H9 (cell line): ENCODE measurements around the gene INPP5B. TPM values are rescaled to one million over a fixed set of nuclear protein-coding genes. Genes with fewer than 3 reads are reported as not detected.

ENCODE experiments used
- DNase-seq: peaks from one replicate; pipeline ENCODE4 v3.0.0-alpha.2; 2017
- H2AFZ ChIP-seq: one replicate; pipeline ENCODE4 v1.6.1; 2013; ENCODE audit warnings: mild to moderate bottlenecking, low read length, control low read depth, moderate library complexity
- H2AK5ac ChIP-seq: 2 replicates; pipeline ENCODE4 v1.6.1; 2013; ENCODE audit warnings: low read length, control low read depth, mixed read lengths; ENCODE audit not compliant: insufficient read length
- H2BK120ac ChIP-seq: one replicate; pipeline ENCODE4 v1.6.1; 2013; ENCODE audit warnings: low read depth, mild to moderate bottlenecking, low read length, control low read depth, inconsistent platforms; ENCODE audit not compliant: poor library complexity, severe bottlenecking
- H2BK12ac ChIP-seq: 2 replicates; pipeline ENCODE4 v1.6.1; 2013; ENCODE audit warnings: low read length, control low read depth, mixed read lengths, low read depth; ENCODE audit not compliant: insufficient read length
- H2BK15ac ChIP-seq: 2 replicates; pipeline ENCODE4 v1.6.1; 2013; ENCODE audit warnings: low read depth, low read length, control low read depth
- H2BK20ac ChIP-seq: one replicate; pipeline ENCODE4 v1.6.1; 2013; ENCODE audit warnings: low read depth, mild to moderate bottlenecking, low read length, control low read depth, inconsistent platforms; ENCODE audit not compliant: poor library complexity, severe bottlenecking
- H2BK5ac ChIP-seq: 2 replicates; pipeline ENCODE4 v1.6.1; 2013; ENCODE audit warnings: low read length, control low read depth, mixed read lengths; ENCODE audit not compliant: insufficient read length
- H3K14ac ChIP-seq: 2 replicates; pipeline ENCODE4 v1.6.1; 2013; ENCODE audit warnings: low read length, control low read depth; ENCODE audit not compliant: insufficient read depth
- H3K18ac ChIP-seq: 2 replicates; pipeline ENCODE4 v1.6.1; 2013; ENCODE audit warnings: low read depth, mild to moderate bottlenecking, mixed read lengths, low read length, control low read depth; ENCODE audit not compliant: insufficient read length
- H3K23ac ChIP-seq: 2 replicates; pipeline ENCODE4 v1.6.1; 2013; ENCODE audit warnings: low read length, control low read depth, mixed read lengths, low read depth; ENCODE audit not compliant: insufficient read length
- H3K23me2 ChIP-seq: 2 replicates; pipeline ENCODE4 v1.6.1; 2013; ENCODE audit warnings: low read depth, mild to moderate bottlenecking, mixed read lengths, low read length, control low read depth; ENCODE audit not compliant: insufficient read length, poor library complexity, severe bottlenecking
- H3K27ac ChIP-seq: 2 replicates; pipeline ENCODE4 v1.5.1; 2013; ENCODE audit warnings: low read length, control low read depth, mixed read lengths, low read depth; ENCODE audit not compliant: insufficient read length
- H3K27me3 ChIP-seq: 2 replicates; pipeline ENCODE4 v1.6.1; 2013; ENCODE audit warnings: low read length, control low read depth, inconsistent platforms; ENCODE audit not compliant: insufficient read depth
- H3K4ac ChIP-seq: 2 replicates; pipeline ENCODE4 v1.6.1; 2013; ENCODE audit warnings: low read depth, mild to moderate bottlenecking, control low read depth, inconsistent platforms, low read length, moderate library complexity
- H3K4me1 ChIP-seq: 2 replicates; pipeline ENCODE4 v1.6.1; 2013; ENCODE audit warnings: low read length, control low read depth, inconsistent platforms; ENCODE audit not compliant: insufficient read depth
- H3K4me2 ChIP-seq: 2 replicates; pipeline ENCODE4 v1.6.1; 2013; ENCODE audit warnings: low read length, control low read depth, mixed read lengths; ENCODE audit not compliant: insufficient read length, insufficient read depth
- H3K56ac ChIP-seq: 2 replicates; pipeline ENCODE4 v1.6.1; 2013; ENCODE audit warnings: low read depth, mild to moderate bottlenecking, mixed read lengths, low read length, control low read depth; ENCODE audit not compliant: insufficient read length
- H3K79me1 ChIP-seq: 2 replicates; pipeline ENCODE4 v1.6.1; 2013; ENCODE audit warnings: low read depth, mild to moderate bottlenecking, moderate library complexity, low read length, control low read depth, inconsistent platforms; ENCODE audit not compliant: insufficient read depth, poor library complexity, severe bottlenecking
- H3K79me2 ChIP-seq: 2 replicates; pipeline ENCODE4 v1.6.1; 2013; ENCODE audit warnings: low read length, control low read depth, inconsistent platforms; ENCODE audit not compliant: insufficient read depth
- H3K9ac ChIP-seq: 2 replicates; pipeline ENCODE4 v1.6.1; 2013; ENCODE audit warnings: low read length, control low read depth, mixed read lengths; ENCODE audit not compliant: insufficient read length; ENCODE audit errors: extremely low read depth
- H3K9me3 ChIP-seq: one replicate; pipeline ENCODE4 v1.6.1; 2013; ENCODE audit warnings: low read depth, low read length, inconsistent platforms; ENCODE audit not compliant: control insufficient read depth
- H3T11ph ChIP-seq: one replicate; pipeline ENCODE4 v1.6.1; 2013; ENCODE audit warnings: mild to moderate bottlenecking, low read length, control low read depth, inconsistent platforms
- H4K20me1 ChIP-seq: one replicate; pipeline ENCODE4 v1.6.1; 2013; ENCODE audit not compliant: control insufficient read depth, insufficient read length, insufficient read depth
- H4K5ac ChIP-seq: 2 replicates; pipeline ENCODE4 v1.6.1; 2013; ENCODE audit warnings: low read depth, mild to moderate bottlenecking, mixed read lengths, low read length, control low read depth; ENCODE audit not compliant: insufficient read length
- H4K8ac ChIP-seq: replicated peaks from 2 replicates; pipeline ENCODE4 v1.6.1; 2013; ENCODE audit warnings: low read length, control low read depth, mixed read lengths, low read depth; ENCODE audit not compliant: insufficient read length
- H4K91ac ChIP-seq: 2 replicates; pipeline ENCODE4 v1.6.1; 2013; ENCODE audit warnings: low read depth, mild to moderate bottlenecking, moderate library complexity, mixed read lengths, low read length, control low read depth; ENCODE audit not compliant: insufficient read length
- H3K27ac Mint-ChIP-seq, 3 experiments: 2 replicates in 2 of 3; 3 replicates in 1 of 3; pipeline ENCODE4 v1.8.0; 2020 to 2021; ENCODE audit warnings: mixed read lengths in 3 of 3, mild to moderate bottlenecking in 1 of 3, moderate library complexity in 1 of 3
- H3K27me3 Mint-ChIP-seq: 2 replicates; pipeline ENCODE4 v1.8.0; 2021; ENCODE audit warnings: low read depth, mild to moderate bottlenecking, moderate library complexity, mixed read lengths
- H3K36me3 Mint-ChIP-seq, 3 experiments: 2 replicates in 2 of 3; 3 replicates in 1 of 3; pipeline ENCODE4 v1.8.0; 2020 to 2021; ENCODE audit warnings: low read depth in 3 of 3, mixed read lengths in 3 of 3; ENCODE audit not compliant: insufficient read depth in 1 of 3
- H3K4me1 Mint-ChIP-seq, 2 experiments: 2 replicates each; pipeline ENCODE4 v1.8.0; 2020; ENCODE audit warnings: mixed read lengths in 2 of 2
- H3K4me3 Mint-ChIP-seq, 2 experiments: 2 replicates in 1 of 2; 3 replicates in 1 of 2; pipeline ENCODE4 v1.8.0; 2020 to 2021; ENCODE audit warnings: mild to moderate bottlenecking in 2 of 2, mixed read lengths in 2 of 2, moderate library complexity in 1 of 2
- H3K9me3 Mint-ChIP-seq, 2 experiments: 2 replicates in 1 of 2; 3 replicates in 1 of 2; pipeline ENCODE4 v1.8.0; 2020; ENCODE audit warnings: mild to moderate bottlenecking in 2 of 2, mixed read lengths in 2 of 2, moderate library complexity in 1 of 2
- CTCF ChIP-seq: fragments of 200-600 bp; sonication (generic); conservative IDR thresholded peaks from 3 replicates; pipeline ENCODE4 v1.8.0; 2021; ENCODE audit warnings: antibody characterized with exemption, mild to moderate bottlenecking
- total RNA-seq: library from RNA; stranded (reverse); gene quantifications from 2 replicates; pipeline ENCODE4 v1.2.1, GENCODE V29; 2021

Gene INPP5B
- total RNA-seq, 1 experiment from 2014 or later, result 28.2 TPM

- Mint-ChIP-seq H3K27ac (no peak overlapping the region), H3K4me3 (no peak overlapping the region), H3K27me3 (no peaks in the 10 kb centered on the region), H3K9me3 (no peaks in the 10 kb centered on the region), H3K36me3 (peaks cover 0 to 8% (median 3%) of the 10 kb centered on the region in 3 experiments; a peak in 3 of 7 replicates), H3K4me1 (no peaks in the 10 kb centered on the region)
- H3K23me2 ChIP-seq, result no peaks in the 10 kb centered on the region
- no peak for TF ChIP-seq CTCF
- no peak overlapping the region for H4K91ac ChIP-seq
- H2AFZ ChIP-seq, result no peak overlapping the region
- no peak for DNase-seq
- H4K8ac ChIP-seq, result no peak overlapping the region
- no peak overlapping the region for H3K4ac ChIP-seq
- H2AK5ac ChIP-seq, result no peak overlapping the region
- H2BK120ac ChIP-seq, result no peak overlapping the region
- no peak overlapping the region for H2BK15ac ChIP-seq
- H3K4me2 ChIP-seq, result no peak overlapping the region
- no peak overlapping the region for H2BK20ac ChIP-seq
- H3K4me1 ChIP-seq, result no peaks in the 10 kb centered on the region
- H2BK12ac ChIP-seq, result no peak overlapping the region
- no peak overlapping the region for H3K23ac ChIP-seq
- no peak overlapping the region for H3K56ac ChIP-seq
- H3K9ac ChIP-seq, result no peak overlapping the region
- H3T11ph ChIP-seq, result no peak overlapping the region
- H3K14ac ChIP-seq, result no peak overlapping the region
- H2BK5ac ChIP-seq, result no peak overlapping the region
- H3K18ac ChIP-seq, result no peak overlapping the region
- H3K79me1 ChIP-seq, result peaks cover 4% of the 10 kb centered on the region
- no peaks in the 10 kb centered on the region for H3K79me2 ChIP-seq
- H4K5ac ChIP-seq, result no peak overlapping the region
- no peaks in the 10 kb centered on the region for H3K9me3 ChIP-seq
- H4K20me1 ChIP-seq, result no peaks in the 10 kb centered on the region
- no peak overlapping the region for H3K27ac ChIP-seq
- no peaks in the 10 kb centered on the region for H3K27me3 ChIP-seq
These were observed 102.3 kb downstream of the INPP5B start for GRCh38 chr1:37844536-37844935.
